PC-9 (cell line): Measurements from ENCODE around the gene COL16A1.

Experiments
- CTCF ChIP-seq: fragments of 200-600 bp; sonication (generic); conservative IDR thresholded peaks from 2 replicates; pipeline ENCODE4 v1.6.1; 2017; ENCODE audit warnings: mixed run types, antibody characterized with exemption, mild to moderate bottlenecking, moderate library complexity
- EZH2 ChIP-seq: fragments of 200-600 bp; sonication (generic); IDR thresholded peaks from 2 replicates; pipeline ENCODE4 v1.8.0; 2017; ENCODE audit warnings: antibody characterized with exemption, low read depth

DNA sequence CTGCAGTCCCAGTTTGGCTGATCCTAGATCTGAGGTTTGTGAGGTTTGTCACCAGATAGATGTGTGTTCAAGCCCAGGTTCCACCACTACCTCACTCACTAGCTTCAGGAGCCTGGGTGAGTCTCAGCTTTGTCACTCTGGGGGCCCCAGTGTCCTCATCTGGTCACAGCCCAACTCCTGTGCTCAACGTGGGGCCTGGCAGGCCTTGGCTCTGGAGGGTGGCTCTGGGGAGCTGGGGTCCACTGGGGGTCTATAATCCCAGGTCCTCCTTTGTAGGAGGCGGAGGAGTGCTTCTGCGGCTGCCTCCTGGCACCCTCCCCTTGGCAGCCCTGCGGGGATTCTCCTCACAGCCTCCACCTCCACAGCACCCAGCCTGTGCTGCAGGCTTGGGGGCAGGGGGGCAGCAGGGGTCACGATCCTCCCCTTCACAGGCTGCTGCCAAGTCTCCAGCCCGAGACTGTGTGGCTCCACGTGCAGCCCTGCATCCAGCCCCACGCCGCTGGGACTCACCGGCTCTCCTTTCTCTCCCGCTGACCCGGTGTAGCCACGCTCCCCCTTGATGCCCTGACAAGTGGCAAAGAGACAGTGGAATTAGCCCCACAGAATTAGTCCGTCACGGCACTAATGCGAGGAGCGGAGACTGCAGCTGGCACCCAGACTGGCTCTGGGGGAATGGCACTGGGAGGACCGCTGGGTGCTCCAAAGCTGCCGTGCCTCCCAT lies 36.6 kb downstream of the COL16A1 start:
- TF ChIP-seq CTCF: no peak
- no peak for TF ChIP-seq EZH2
